ENCODE data around the gene LSM3. TPM values are rescaled to one million over a fixed set of nuclear protein-coding genes. Genes with fewer than 3 reads are reported as not detected.
A peak's percentile ranks its signal among the peaks of the same experiment; 100 is the strongest.

Gene LSM3
- total RNA-seq, 2 donors from 2014 or later = 15.1 to 15.2 TPM

DNA sequence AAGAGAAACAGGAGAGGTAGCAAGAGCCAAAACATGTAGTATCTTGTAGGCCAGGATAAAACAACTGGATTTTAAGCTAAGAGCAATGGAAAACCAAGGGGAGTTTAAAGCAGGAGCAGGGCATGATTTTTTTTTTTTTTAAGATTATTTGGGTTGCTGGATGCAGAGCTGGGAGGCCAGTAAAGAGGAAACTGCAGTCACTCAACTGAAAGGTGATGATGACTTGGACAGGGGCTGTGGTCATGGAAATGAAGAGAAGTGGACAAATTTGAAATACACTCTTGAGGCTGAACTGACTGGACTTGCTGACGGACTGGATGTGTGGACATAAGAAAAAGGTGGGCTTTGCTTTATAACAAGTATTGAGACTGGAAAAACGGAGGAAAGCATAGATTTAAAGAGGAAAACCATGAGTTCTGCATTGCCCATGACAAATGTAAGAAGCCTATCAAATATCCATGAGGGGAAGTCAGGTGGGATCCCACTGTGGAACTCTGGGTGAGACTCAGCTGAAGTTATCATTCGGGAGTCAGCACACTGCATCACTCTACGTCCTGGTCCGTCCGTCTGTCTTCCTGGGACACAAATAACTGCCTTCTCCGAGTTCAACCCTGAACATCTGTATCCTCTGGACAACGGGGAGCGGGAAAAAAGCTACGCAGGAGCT, 904 bp upstream of the LSM3 start:
- Mint-ChIP-seq H3K27ac (peak overlapping the region; percentile 94 to 95), H3K4me1 (ENCODE audit: low read depth in 2 of 2) (peaks cover 42 to 57% of the 10 kb centered on the region in 2 donors), H3K4me3 (peak overlapping the region; percentile 93), H3K9me3 (no peaks in the 10 kb centered on the region), H3K36me3 (peaks cover 6% of the 10 kb centered on the region), H3K27me3 (no peaks in the 10 kb centered on the region)
- ATAC-seq (peak; percentile 8 to 15), DNase-seq (ENCODE audit: low spot score) (no peak)

DNA sequence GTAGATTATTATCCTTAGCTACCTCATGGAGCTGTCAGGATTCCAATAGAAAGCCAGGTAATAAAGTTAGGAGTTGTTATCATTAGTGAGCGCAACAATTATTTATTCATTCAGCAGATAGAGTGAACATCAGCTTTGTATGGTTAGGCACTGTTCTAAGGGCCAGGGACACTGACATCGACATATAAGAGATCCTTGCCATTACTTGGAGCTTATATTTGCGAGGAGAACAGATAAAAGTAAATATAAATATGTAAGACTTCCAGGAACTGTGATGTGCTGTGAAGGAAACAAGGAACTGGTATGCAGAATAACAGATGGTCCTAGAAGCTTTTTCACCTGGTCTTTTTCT, 473 bp downstream of the LSM3 start:
- H3K4me3 Mint-ChIP-seq = peak overlapping the region; percentile 93
- no peaks in the 10 kb centered on the region for H3K27me3 Mint-ChIP-seq
- peak overlapping the region; percentile 94 to 95 for H3K27ac Mint-ChIP-seq
- no peak for ATAC-seq
- peaks cover 6% of the 10 kb centered on the region for H3K36me3 Mint-ChIP-seq
- DNase-seq (ENCODE audit: low spot score) = no peak
- peaks cover 49 to 57% of the 10 kb centered on the region in 2 donors for H3K4me1 Mint-ChIP-seq (ENCODE audit: low read depth in 2 of 2)
- no peaks in the 10 kb centered on the region for H3K9me3 Mint-ChIP-seq

DNA sequence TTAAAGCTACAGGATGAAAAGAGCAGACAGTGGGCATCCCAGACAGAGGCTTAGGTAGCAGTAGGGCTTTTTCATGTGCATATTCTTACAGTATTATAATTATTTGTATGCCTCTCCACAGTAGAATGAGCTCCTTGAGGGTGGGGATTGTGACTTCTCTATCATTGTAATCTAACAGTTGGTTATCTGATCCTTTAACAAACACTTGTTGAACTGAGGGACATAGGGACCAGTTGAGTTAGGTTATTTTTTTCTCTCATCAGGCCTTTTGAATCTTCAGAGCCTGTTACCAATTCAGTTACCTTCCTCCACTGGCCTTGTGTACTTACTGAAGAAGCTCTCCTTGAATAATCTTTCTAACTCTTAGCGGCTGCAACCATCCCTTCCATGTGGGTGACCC, 1.2 kb downstream of the LSM3 start:
- H3K27ac Mint-ChIP-seq = peak overlapping the region; percentile 94 to 95
- H3K4me1 Mint-ChIP-seq (ENCODE audit: low read depth in 2 of 2) = peaks cover 48 to 50% of the 10 kb centered on the region in 2 donors

DNA sequence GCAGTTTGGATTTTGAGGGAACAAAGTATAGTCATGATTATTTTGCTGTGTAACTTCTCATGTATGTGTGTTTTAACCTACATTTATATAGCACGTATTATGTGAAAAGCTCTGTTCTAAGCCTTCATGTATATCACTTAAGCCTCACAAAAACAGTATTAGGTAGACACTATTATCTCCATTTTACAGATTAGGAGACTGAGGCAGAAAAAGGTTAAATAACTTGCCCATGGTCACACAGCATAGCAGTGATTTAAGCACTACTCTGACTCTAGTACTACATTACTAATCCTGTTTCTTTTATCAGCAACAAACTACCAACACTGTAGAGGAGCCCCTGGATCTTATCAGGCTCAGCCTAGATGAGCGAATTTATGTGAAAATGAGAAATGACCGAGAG, 2.6 kb downstream of the LSM3 start:
- ATAC-seq = no peak
- DNase-seq (ENCODE audit: low spot score) = no peak
- Mint-ChIP-seq H3K27me3 (no peaks in the 10 kb centered on the region), H3K27ac (no peak overlapping the region), H3K4me3 (no peak overlapping the region), H3K4me1 (ENCODE audit: low read depth in 2 of 2) (peaks cover 35 to 36% of the 10 kb centered on the region in 2 donors), H3K36me3 (peaks cover 6% of the 10 kb centered on the region), H3K9me3 (no peaks in the 10 kb centered on the region)

More for the DNA sequence above, 1.2 kb downstream of the LSM3 start:
- H3K9me3 Mint-ChIP-seq = no peaks in the 10 kb centered on the region
- no peak for ATAC-seq
- H3K4me3 Mint-ChIP-seq = peak overlapping the region; percentile 93
- H3K27me3 Mint-ChIP-seq = no peaks in the 10 kb centered on the region
- peaks cover 6% of the 10 kb centered on the region for H3K36me3 Mint-ChIP-seq
- DNase-seq (ENCODE audit: low spot score) = no peak

DNA sequence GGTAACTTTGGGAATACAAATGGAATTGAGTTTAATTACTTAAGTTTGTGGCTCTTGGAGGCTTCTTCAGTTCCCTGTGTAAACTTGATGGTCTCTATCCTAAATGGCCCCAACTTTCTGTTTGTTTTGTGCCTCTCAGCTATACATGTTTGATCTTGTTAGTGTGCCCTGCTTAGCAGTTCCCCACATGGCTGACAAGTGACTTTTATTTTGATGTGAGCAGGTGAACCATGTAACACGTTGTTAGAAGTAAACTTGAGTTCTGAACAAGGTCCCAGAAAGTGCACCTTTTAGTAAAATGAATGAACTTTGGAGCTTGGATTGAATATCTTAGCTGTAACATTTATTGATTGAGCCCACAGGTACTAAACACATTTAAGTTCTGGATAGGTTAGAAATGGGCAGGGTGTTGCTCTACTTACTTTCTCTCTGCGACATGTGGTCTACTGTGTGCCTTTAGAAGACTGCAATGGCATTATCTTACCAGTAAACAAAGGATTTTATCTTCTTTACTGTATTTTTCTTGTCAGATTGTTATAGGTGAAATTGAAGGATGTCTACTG, 4.5 kb downstream of the LSM3 start:
- no peak overlapping the region for H3K4me3 Mint-ChIP-seq
- DNase-seq (ENCODE audit: low spot score) (no peak), ATAC-seq (no peak)
- H3K9me3 Mint-ChIP-seq = no peaks in the 10 kb centered on the region
- peaks cover 29 to 31% of the 10 kb centered on the region in 2 donors for H3K4me1 Mint-ChIP-seq (ENCODE audit: low read depth in 2 of 2)
- H3K27me3 Mint-ChIP-seq = no peaks in the 10 kb centered on the region
- H3K36me3 Mint-ChIP-seq = no peaks in the 10 kb centered on the region
- H3K27ac Mint-ChIP-seq = no peak overlapping the region

DNA sequence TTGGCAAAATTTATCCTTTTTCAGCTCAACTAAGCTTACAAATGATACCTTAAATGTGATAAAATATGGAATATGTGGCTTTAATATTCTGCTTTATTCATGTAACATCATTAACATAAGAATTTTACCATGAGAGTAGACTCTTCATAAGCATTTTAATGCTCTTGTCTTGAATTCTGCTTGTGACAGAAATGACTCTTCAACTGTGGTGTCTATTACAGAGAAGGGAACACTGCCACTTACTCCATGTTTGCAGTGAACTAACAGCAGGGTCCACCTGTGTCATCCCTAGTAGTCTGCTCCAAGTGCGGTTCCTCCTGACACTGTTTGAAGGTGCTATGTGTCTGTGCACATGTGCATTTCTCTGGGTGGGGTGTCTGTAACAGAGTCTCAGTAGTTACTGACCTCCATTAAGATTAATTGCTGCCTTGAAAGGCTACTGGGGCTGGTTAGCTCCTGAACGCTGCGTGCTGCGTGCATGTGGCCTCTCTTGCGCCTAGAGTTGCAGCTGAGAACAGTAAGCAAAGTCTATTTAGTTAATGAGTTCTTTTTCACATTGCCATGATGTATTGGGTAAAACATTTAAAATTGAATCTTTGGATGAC, 8.3 kb downstream of the LSM3 start:
- Mint-ChIP-seq H3K4me3 (no peak overlapping the region), H3K4me1 (ENCODE audit: low read depth in 2 of 2) (peaks cover 42 to 52% of the 10 kb centered on the region in 2 donors), H3K36me3 (peaks cover 8% of the 10 kb centered on the region), H3K27me3 (no peaks in the 10 kb centered on the region), H3K27ac (no peak overlapping the region), H3K9me3 (no peaks in the 10 kb centered on the region)
- ATAC-seq = no peak
- no peak for DNase-seq (ENCODE audit: low spot score)

DNA sequence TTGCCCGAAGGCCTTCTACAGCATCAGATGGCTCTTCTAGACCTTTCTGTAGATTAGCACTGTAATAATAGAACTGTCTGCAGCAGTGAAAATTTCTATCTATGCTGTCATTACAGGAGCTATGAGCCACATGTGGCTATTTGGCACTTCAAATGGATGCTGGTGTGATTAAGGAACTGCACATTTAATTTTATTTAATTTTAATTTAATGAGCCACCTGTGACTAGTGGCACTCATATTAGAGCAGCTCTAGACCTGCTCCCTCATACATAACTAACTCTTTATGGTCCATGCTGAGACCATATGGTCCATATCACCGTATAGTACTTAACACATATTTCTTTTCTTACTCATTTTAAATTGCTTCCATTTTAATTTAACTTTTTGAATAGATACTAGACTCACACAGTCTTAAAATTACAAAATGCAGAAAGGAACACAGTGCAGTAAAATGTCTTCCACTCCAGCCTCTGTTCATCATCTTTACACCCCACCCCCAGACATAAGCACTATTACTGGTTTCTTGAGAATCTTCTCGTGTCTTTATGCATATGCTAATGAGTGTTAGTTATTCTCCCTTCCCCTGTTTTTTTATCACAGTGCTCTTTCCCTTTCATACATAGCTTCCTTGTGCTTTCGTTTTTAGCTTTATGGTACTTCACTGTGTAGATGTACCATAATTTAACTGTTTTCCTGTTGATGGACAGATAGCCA, 9.6 kb downstream of the LSM3 start:
- Mint-ChIP-seq H3K36me3 (peaks cover 8% of the 10 kb centered on the region), H3K4me3 (no peak overlapping the region)

DNA sequence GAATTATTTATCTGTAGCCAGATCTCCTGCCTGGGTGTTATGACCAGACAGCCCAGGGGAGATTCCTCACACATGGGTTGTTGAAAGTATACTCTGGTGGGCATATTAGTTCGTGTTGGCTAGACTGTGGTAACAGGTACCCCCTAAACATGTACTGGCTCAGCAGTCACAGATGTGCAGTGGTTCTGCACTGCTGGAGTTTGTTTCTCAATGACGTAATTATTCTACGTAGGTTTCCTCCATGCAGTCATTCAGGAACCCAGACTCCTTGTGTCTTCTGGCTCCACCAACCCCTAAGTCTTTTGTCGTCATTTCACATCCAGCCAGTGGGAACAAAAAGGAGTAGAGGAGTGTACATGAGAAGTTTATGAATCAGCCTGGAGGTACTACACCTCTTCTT, 16.2 kb downstream of the LSM3 start:
- ATAC-seq (no peak), DNase-seq (ENCODE audit: low spot score) (no peak)
- Mint-ChIP-seq H3K4me1 (ENCODE audit: low read depth in 2 of 2) (peaks cover 33 to 34% of the 10 kb centered on the region in 2 donors), H3K27me3 (no peaks in the 10 kb centered on the region), H3K9me3 (no peaks in the 10 kb centered on the region), H3K27ac (no peak overlapping the region), H3K4me3 (no peak overlapping the region), H3K36me3 (peaks cover 14% of the 10 kb centered on the region)

More for the DNA sequence above, 9.6 kb downstream of the LSM3 start:
- Mint-ChIP-seq H3K9me3 (no peaks in the 10 kb centered on the region), H3K27ac (peak overlapping the region in 1 of 2 donors; percentile 47), H3K4me1 (ENCODE audit: low read depth in 2 of 2) (peaks cover 51 to 53% of the 10 kb centered on the region in 2 donors), H3K27me3 (no peaks in the 10 kb centered on the region)
- DNase-seq (ENCODE audit: low spot score) = no peak
- ATAC-seq = no peak

DNA sequence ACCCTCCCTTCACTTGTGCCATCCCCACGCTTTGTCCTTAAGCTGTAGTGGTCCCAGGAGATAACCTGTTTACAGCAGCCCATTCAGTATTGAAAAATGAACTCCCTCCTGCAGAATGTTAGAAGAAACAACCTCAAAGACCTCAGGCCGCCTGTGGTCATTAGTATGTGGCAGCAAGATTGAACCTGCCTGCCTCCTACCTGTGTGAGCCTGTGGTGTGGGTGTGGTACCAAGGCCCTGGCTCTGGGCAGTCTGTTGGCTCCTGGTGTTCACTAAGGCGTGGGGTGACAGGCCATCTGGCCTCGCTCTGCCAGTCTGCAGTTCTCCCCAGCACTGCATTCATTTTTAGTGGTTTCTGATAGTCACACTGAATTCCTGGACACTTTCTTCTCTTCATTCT, 21.0 kb downstream of the LSM3 start:
- Mint-ChIP-seq H3K36me3 (peaks cover 14% of the 10 kb centered on the region), H3K9me3 (no peaks in the 10 kb centered on the region)

DNA sequence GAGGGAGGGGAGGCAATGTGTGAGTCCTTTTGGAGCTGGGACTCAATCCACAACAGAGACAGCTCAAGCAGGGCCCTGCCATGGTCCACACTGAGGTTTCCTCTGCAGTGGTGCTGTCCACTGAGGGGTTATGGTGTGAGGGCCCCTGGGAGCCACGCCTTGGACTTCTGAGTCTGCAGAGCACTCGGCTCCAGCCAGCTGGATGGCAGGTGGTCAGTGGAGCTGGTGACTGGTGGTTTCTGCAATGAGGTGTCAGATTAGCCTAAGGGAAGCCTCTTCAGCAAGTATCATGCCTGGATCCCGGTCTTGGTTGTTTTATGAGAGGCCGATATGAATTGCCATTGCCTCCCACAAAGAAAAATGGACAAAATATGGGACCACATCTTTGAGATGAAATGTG, 21.7 kb downstream of the LSM3 start:
- no peaks in the 10 kb centered on the region for H3K27me3 Mint-ChIP-seq
- DNase-seq (ENCODE audit: low spot score) = no peak
- ATAC-seq = no peak
- H3K27ac Mint-ChIP-seq = no peak overlapping the region
- H3K36me3 Mint-ChIP-seq = peaks cover 14% of the 10 kb centered on the region
- no peak overlapping the region for H3K4me3 Mint-ChIP-seq
- H3K4me1 Mint-ChIP-seq (ENCODE audit: low read depth in 2 of 2) = peaks cover 0 to 6% of the 10 kb centered on the region in 2 donors
- no peaks in the 10 kb centered on the region for H3K9me3 Mint-ChIP-seq

More for the DNA sequence above, 21.0 kb downstream of the LSM3 start:
- DNase-seq (ENCODE audit: low spot score) = no peak
- H3K27ac Mint-ChIP-seq = no peak overlapping the region
- H3K4me1 Mint-ChIP-seq (ENCODE audit: low read depth in 2 of 2) = peaks cover 0 to 6% of the 10 kb centered on the region in 2 donors
- no peaks in the 10 kb centered on the region for H3K27me3 Mint-ChIP-seq
- H3K4me3 Mint-ChIP-seq = no peak overlapping the region
- no peak for ATAC-seq

DNA sequence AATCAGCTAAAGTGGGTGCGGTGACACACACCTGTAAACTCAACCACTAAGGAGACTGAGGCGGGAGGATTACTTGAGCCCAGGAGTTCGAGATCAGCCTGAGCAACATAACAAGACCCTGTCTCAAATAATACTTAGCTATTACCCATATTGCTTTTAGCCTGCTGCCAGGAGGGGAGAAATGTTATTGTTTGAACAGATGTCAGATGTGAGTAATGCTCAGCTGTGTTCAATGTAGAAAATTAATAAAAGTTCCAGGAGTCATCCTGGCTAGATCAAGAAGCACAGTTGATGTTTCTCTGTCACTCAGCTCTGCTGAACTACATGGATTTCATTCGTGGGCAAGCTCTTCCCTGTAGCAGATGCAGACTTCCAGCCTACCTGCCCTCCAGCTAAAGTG, 22.2 kb downstream of the LSM3 start:
- H3K36me3 Mint-ChIP-seq = peaks cover 14% of the 10 kb centered on the region
- H3K27ac Mint-ChIP-seq = no peak overlapping the region
- DNase-seq (ENCODE audit: low spot score) (no peak), ATAC-seq (no peak)
- H3K9me3 Mint-ChIP-seq = no peaks in the 10 kb centered on the region
- H3K4me3 Mint-ChIP-seq = no peak overlapping the region
- no peaks in the 10 kb centered on the region for H3K27me3 Mint-ChIP-seq
- H3K4me1 Mint-ChIP-seq (ENCODE audit: low read depth in 2 of 2) = peaks cover 0 to 6% of the 10 kb centered on the region in 2 donors

DNA sequence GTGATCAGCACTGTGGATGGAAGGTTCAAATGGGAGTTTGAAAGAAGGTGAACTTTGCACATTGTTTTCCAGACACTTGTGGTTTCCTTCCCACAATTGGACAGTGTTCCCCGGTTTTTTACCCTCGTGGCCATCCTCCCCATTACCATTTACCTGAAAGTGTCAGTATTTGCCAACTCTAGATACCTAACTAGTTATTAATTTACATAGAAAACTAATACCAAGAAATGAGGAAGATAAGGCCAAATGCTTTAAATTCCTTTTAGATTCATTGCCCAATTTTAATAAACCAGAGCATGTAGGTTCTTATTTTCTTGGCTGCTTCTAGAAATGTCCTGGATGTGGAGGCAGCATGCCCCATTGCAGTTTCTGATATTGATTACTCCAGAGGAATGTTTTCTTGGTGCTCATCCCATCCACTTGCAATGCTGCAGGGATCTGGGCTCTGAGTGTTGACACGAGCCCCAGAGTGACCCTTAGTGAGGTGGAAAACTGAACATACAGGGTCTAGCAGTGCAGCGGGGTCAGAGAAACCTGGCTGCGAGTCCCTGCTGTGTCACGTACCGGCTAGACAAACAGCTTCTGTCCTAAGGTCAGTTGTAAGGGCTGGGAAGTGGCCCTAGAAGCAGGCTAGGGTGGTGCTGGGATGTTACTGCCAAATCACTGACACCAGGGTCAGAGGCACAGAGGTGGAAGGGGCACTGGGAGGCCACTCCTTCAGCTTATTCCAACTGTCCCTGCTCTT, 23.5 kb downstream of the LSM3 start:
- no peaks in the 10 kb centered on the region for H3K9me3 Mint-ChIP-seq

DNA sequence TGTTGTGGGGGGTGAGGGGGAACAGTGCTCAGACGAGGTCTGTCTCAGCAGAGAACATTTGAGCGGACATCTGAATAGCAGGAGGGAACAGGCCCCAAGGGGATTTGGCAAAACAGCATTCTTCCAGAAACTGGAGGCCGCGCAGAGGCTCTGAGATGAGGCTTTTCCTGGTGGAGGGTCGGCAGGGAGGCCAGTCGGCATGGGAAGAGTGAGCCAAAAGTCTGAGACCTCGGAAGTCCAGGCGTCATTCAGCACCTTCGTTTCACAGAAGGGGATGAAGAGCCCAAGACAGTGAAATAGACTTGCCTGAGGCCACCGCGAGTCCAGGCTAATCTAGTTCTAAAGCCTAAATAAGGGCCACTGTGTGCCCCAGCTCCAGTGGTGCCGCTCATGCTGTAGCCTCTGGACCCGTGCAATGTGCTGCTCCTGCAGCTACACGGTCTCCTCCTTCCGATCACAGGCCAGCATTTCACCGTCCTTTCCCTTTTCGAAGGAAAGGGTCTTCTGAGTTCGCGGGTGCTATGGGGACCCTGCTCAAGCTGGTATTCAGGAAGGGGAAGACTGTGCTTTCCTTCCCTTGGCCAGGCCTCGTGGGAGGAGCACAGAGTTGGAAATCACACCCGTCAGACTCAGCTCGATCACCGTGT, 24.4 kb downstream of the LSM3 start:
- H3K4me3 Mint-ChIP-seq = no peak overlapping the region
- peaks cover 10% of the 10 kb centered on the region for H3K36me3 Mint-ChIP-seq
- ATAC-seq (no peak), DNase-seq (ENCODE audit: low spot score) (no peak)
- no peaks in the 10 kb centered on the region for H3K27me3 Mint-ChIP-seq
- peaks cover 0 to 6% of the 10 kb centered on the region in 2 donors for H3K4me1 Mint-ChIP-seq (ENCODE audit: low read depth in 2 of 2)
- H3K9me3 Mint-ChIP-seq = no peaks in the 10 kb centered on the region
- no peak overlapping the region for H3K27ac Mint-ChIP-seq

More for the DNA sequence above, 23.5 kb downstream of the LSM3 start:
- Mint-ChIP-seq H3K4me3 (no peak overlapping the region), H3K27ac (no peak overlapping the region), H3K27me3 (no peaks in the 10 kb centered on the region), H3K4me1 (ENCODE audit: low read depth in 2 of 2) (peaks cover 0 to 6% of the 10 kb centered on the region in 2 donors), H3K36me3 (peaks cover 14% of the 10 kb centered on the region)
- DNase-seq (ENCODE audit: low spot score) = no peak
- no peak for ATAC-seq

Measured in natural killer cell treated with Interleukin-12 subunit alpha and Interleukin-12 subunit beta and Interleukin-15 and Interleukin-18, amount 100 ng/mL, for 72 hours (primary cell).